NCI-H345 treated with DMSO at 0.1 percent for 48 hours (cell line): Measurements from ENCODE around the gene THRA.

Experiments
- DNase-seq: peaks from one replicate; lab custom pipeline; 2025; ENCODE audit not compliant: unreplicated experiment; lab: John Stamatoyannopoulos, UW

THRA gene

GRCh38 chr17:40079545-40079944, 16.8 kb downstream of the THRA start:
- DNase-seq = no peak

- no peak for DNase-seq
These were observed 21.7 kb downstream of the THRA start for GRCh38 chr17:40084477-40084876.

- DNase-seq = no peak
These were observed 23.6 kb downstream of the THRA start for GRCh38 chr17:40086150-40087044.

- no peak for DNase-seq
These were observed 24.5 kb downstream of the THRA start for GRCh38 chr17:40087049-40087794.

GRCh38 chr17:40087903-40088718, 25.3 kb downstream of the THRA start:
- DNase-seq = no peak

GRCh38 chr17:40089077-40089895, 26.5 kb downstream of the THRA start:
- DNase-seq = no peak

GRCh38 chr17:40090237-40091119, 27.7 kb downstream of the THRA start:
- no peak for DNase-seq

- DNase-seq = no peak
These were observed 29.1 kb downstream of the THRA start for GRCh38 chr17:40091691-40092397.

GRCh38 chr17:40092581-40092980, 29.8 kb downstream of the THRA start:
- DNase-seq = no peak

GRCh38 chr17:40093005-40093579, 30.3 kb downstream of the THRA start:
- DNase-seq = no peak

GRCh38 chr17:40093580-40094201, 30.9 kb downstream of the THRA start:
- no peak for DNase-seq

- DNase-seq = no peak
These were observed 32.1 kb downstream of the THRA start for GRCh38 chr17:40094874-40095273.

GRCh38 chr17:40095351-40095943, 32.7 kb downstream of the THRA start:
- DNase-seq = no peak

- no peak for DNase-seq
These were observed 33.4 kb downstream of the THRA start for GRCh38 chr17:40095944-40096791.

- DNase-seq = no peak
These were observed 34.3 kb downstream of the THRA start for GRCh38 chr17:40097087-40097486.

- no peak for DNase-seq
These were observed 35.4 kb downstream of the THRA start for GRCh38 chr17:40097931-40098845.
